Measurements from ENCODE around the gene OARD1.

GRCh38 chr6:41093729-41094128 lies 21.6 kb upstream of the OARD1 start:
- TF ChIP-seq HDGF (IDR thresholded peaks at IDR 0.05; ENCODE audit: borderline replicate concordance) (no peak), SP1 (IDR thresholded peaks at IDR 0.05) (no peak), BHLHE40 (IDR thresholded peaks at IDR 0.05; ENCODE audit: borderline replicate concordance) (no peak), FOXK2 (IDR thresholded peaks at IDR 0.05) (no peak), SUZ12 (IDR thresholded peaks at IDR 0.05) (no peak)
